Progenitor cell of endocrine pancreas (in vitro differentiated cells): ENCODE results near the gene PPARGC1A. TPM values are rescaled to one million over a fixed set of nuclear protein-coding genes. Genes with fewer than 3 reads are reported as not detected.

ENCODE experiments used
- DNase-seq: peaks from one replicate; pipeline ENCODE4 v3.0.0; 2021; ENCODE audit warnings: low spot score; ENCODE audit not compliant: unreplicated experiment
- H3K27ac Mint-ChIP-seq: 2 replicates; pipeline ENCODE4 v1.8.0; 2021; ENCODE audit warnings: mild to moderate bottlenecking, moderate library complexity, mixed read lengths
- H3K27me3 Mint-ChIP-seq: 2 replicates; pipeline ENCODE4 v1.8.0; 2021; ENCODE audit warnings: mixed read lengths
- H3K36me3 Mint-ChIP-seq: 2 replicates; pipeline ENCODE4 v1.8.0; 2022; ENCODE audit warnings: mixed read lengths; ENCODE audit not compliant: insufficient read depth
- H3K4me1 Mint-ChIP-seq: 2 replicates; pipeline ENCODE4 v1.8.0; 2021; ENCODE audit warnings: low read depth, mixed read lengths
- H3K4me3 Mint-ChIP-seq: 2 replicates; pipeline ENCODE4 v1.8.0; 2021; ENCODE audit warnings: low read depth, mild to moderate bottlenecking, moderate library complexity, mixed read lengths
- H3K9me3 Mint-ChIP-seq: 2 replicates; pipeline ENCODE4 v1.8.0; 2021; ENCODE audit warnings: low read depth, mixed read lengths
- CTCF ChIP-seq: fragments of 200-600 bp; sonication (generic); IDR thresholded peaks from one replicate; pipeline ENCODE4 v1.5.0; 2021; ENCODE audit warnings: antibody characterized with exemption, mild to moderate bottlenecking; ENCODE audit not compliant: unreplicated experiment
- total RNA-seq: library from RNA; stranded (reverse); gene quantifications from 2 replicates; pipeline ENCODE4 v1.2.1, GENCODE V29; 2021

Gene PPARGC1A
- total RNA-seq, 1 donor from 2014 or later = 0.93 TPM

GRCh38 chr4:23911675-23912455 is 22.0 kb upstream of the PPARGC1A start:
- no peaks in the 10 kb centered on the region for H3K36me3 Mint-ChIP-seq
- H3K27ac Mint-ChIP-seq = no peak overlapping the region
- H3K27me3 Mint-ChIP-seq = no peaks in the 10 kb centered on the region
- H3K9me3 Mint-ChIP-seq = no peaks in the 10 kb centered on the region
- TF ChIP-seq CTCF = no peak
- DNase-seq = no peak
- no peaks in the 10 kb centered on the region for H3K4me1 Mint-ChIP-seq
- H3K4me3 Mint-ChIP-seq = no peak overlapping the region

GRCh38 chr4:23909671-23910070 is 19.8 kb upstream of the PPARGC1A start:
- Mint-ChIP-seq H3K9me3 (no peaks in the 10 kb centered on the region), H3K36me3 (no peaks in the 10 kb centered on the region), H3K4me3 (no peak overlapping the region), H3K27ac (no peak overlapping the region), H3K27me3 (no peaks in the 10 kb centered on the region), H3K4me1 (no peaks in the 10 kb centered on the region)
- TF ChIP-seq CTCF = no peak
- no peak for DNase-seq

GRCh38 chr4:23906839-23907238 is 17.0 kb upstream of the PPARGC1A start:
- DNase-seq = no peak
- no peak overlapping the region for H3K27ac Mint-ChIP-seq
- H3K36me3 Mint-ChIP-seq = no peaks in the 10 kb centered on the region
- H3K4me1 Mint-ChIP-seq = no peaks in the 10 kb centered on the region
- TF ChIP-seq CTCF = no peak
- no peaks in the 10 kb centered on the region for H3K27me3 Mint-ChIP-seq
- no peak overlapping the region for H3K4me3 Mint-ChIP-seq
- H3K9me3 Mint-ChIP-seq = no peaks in the 10 kb centered on the region

- Mint-ChIP-seq H3K36me3 (no peaks in the 10 kb centered on the region), H3K4me3 (no peak overlapping the region), H3K9me3 (no peaks in the 10 kb centered on the region), H3K27me3 (no peaks in the 10 kb centered on the region), H3K4me1 (no peaks in the 10 kb centered on the region), H3K27ac (no peak overlapping the region)
- no peak for DNase-seq
- TF ChIP-seq CTCF = no peak
Observed at GRCh38 chr4:23904639-23905071, 14.8 kb upstream of the PPARGC1A start.

- H3K36me3 Mint-ChIP-seq = no peaks in the 10 kb centered on the region
- no peak overlapping the region for H3K27ac Mint-ChIP-seq
- H3K9me3 Mint-ChIP-seq = no peaks in the 10 kb centered on the region
Observed at GRCh38 chr4:23903859-23904438, 14.1 kb upstream of the PPARGC1A start.

More at GRCh38 chr4:23903859-23904438, 14.1 kb upstream of the PPARGC1A start:
- Mint-ChIP-seq H3K27me3 (no peaks in the 10 kb centered on the region), H3K4me1 (no peaks in the 10 kb centered on the region), H3K4me3 (no peak overlapping the region)
- DNase-seq = no peak
- TF ChIP-seq CTCF = no peak
